ENCODE results near the gene CHRNB1.
"Not testable (repeated sequence)": the region's sequence is repeated elsewhere in the genome, so short reads cannot be mapped to it uniquely, and the experiment has no call there.

Gene CHRNB1

DNA sequence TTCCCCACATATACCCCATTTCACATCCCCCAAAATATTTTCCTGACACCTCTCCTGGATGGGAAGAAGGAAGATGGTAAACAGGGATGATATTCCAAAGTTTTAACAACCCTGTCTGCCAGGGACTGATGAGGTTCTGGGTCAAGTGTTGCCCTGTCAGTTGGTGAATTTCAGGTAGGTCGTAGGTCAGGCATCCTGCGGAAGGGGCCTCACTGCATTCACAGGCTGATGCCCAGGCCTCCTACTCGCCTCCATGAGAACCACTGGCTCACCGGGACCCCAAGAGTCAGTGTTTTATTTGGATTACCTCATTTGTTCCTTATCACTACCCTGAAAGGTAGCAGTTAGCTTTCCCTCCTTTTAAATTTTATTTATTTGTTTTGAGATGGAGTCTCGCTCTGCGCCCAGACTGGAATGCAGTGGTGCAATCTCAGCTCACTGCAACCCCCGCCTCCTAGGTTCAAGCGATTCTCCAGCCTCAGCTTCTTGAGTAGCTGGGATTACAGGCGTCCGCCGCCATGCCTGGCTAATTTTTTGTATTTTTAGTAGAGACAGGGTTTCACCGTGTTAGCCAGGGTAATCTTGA, 24.0 kb downstream of the CHRNB1 start:
- no peak for DNase-seq

DNA sequence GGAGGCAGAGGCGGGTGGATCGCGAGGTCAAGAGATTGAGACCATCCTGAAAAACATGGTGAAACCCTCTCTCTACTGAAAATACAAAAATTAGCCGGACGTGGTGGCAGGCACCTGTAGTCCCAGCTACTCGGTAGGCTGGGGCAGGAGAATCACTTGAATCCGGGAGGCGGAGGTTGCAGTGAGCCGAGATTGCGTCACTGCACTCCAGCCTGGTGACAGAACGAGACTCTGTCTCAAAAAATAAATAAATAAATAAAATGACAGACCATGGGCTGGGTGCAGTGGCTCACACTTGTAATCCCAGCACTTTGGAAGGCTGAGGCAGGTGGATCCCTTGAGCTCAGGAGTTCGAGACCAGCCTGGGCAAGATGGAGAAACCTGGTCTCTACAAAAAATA, 25.0 kb downstream of the CHRNB1 start:
- DNase-seq, result not testable (repeated sequence)

DNA sequence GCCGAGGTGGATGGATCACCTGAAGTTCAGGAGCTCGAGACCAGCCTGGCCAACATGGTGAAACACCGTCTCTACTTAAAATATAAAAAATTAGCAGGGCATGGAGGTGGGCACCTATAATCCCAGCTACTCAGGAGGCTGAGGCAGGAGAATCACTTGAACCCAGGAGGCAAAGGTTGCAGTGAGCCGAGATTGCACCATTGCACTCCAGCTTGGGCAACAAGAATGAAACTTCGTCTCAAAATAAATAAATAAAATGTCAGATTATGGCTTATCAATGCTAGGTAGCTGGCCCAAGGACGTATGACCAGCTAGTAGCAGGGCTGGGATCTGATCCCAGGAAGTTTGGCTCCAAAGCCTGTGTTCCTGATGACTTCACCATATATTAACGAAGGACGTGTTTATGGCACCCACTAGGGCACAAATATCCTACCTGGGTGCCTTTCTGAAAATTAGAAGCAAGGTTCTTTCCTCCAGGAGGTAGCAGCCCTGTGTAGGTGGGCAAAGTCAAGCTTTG, 25.7 kb downstream of the CHRNB1 start:
- not testable (repeated sequence) for DNase-seq

GRCh38 chr17:7471729-7472128, 26.9 kb downstream of the CHRNB1 start:
- DNase-seq, result no peak

DNA sequence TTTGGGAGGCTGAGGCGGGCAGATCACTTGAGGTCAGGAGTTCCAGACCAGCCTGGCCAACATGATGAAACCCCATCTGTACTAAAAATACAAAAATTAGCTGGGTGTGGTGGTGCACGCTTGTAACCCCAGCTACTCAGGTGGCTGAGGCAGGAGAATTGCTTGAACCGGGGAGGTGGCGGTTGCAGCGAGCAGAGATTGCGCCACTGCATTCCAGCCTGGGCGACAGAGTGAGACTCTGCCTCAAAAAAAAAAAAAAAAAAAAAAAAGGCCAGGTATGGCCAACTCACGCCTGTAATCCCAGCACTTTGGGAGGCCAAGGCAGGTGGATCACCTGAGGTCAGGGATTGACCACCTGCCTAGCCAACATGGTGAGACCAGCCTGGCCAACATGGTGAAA, 29.9 kb downstream of the CHRNB1 start:
- DNase-seq, result not testable (repeated sequence)

- no peak for DNase-seq
Measured at GRCh38 chr17:7475764-7476422, 31.0 kb downstream of the CHRNB1 start.

GRCh38 chr17:7476494-7476893, 31.6 kb downstream of the CHRNB1 start:
- peak; percentile 50 for DNase-seq

- no peak for DNase-seq
Measured at GRCh38 chr17:7476951-7477350, 32.1 kb downstream of the CHRNB1 start.

GRCh38 chr17:7477392-7478275, 32.8 kb downstream of the CHRNB1 start:
- no peak for DNase-seq

DNA sequence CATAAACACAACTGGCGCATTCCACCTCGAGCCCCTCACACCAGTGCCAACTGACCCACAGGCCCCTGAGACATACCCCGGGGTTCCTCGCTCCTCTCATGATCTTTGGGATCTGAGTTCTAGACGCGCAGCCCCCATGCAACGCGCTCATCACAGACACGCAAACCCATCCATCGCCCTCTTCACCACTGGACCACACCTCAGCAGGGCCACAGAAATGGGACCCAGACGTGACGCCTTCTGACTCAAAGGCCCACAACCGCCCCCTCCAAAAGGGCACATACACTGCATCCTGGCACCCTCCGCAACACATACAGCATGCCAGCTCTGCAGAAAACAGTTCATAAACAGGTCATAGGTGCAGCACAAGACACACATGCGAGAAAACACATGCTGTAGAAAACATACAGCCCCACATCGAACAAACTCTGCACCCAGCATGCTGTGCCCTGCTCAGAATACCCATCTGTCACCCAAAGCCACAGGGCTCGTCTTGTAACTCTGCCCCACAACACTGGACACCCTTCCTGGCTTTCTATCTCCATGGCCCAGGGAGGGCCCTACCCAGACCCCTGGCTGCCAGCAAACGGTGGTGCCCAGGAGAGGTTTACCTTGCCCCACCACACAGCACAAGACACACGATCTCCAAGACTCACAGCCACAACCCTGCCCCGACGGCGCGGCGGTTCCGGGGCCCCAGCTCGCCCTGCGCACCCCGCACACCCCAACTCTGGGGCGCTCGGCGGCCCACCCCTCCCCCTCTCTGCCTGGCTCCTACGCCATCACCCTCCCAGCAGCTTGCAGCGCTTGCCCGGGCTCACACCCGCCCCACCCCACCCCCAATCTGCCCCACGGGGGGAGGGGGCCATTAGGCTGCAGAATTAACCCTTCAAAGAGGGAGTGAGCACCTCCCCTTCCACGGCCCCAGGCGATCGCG, 33.7 kb downstream of the CHRNB1 start:
- peak; percentile 53 for DNase-seq

DNA sequence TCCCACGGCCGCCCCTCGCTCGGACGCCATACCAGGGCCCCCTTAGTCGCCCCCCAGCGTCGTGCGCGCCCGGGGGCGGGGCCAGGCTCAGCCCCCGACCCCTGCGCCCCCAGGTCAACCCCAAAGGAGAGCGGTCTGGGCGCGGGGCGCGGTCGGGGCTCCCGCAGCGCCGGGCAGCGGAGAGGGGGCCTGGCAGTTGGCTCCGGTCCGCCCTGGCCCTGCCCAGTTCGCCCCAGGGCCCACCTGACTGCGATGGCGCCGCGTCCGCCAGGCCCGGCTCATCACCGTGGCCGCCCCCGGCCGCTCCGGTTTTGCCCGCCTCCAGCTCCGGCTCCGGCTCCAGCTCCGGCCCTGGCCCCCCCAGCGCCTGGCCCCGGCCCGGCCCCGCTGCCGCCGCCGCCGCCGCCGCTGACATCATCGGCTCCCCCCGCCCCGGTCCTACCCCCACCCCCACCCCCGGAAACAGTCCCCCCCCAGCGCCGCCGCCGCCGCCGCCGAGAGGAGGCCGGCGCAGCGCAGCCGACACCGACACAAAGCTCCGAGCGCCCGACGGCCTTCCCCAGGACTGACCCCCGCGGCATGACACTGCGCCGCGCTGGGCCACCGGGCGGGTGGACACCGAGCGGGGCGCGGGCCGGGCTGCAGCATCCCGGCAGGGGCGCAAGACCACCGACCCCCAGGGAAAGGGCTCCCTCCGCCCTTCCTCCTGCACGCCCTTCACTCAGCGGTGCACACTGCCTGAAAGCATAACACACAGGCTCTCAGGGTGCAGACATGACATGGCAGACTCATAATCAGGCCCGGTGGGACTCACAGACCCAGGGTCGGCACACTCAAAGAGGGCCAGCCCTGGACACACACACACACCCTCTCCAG, 34.6 kb downstream of the CHRNB1 start, which contains the start of gene ZBTB4:
ZBTB4 (minus strand) TSS at position 419 of the 876 bp plus-strand sequence. CDS start 12,830 bp downstream, outside the sequence.
- peak; percentile 60 for DNase-seq

GRCh38 chr17:7480089-7480384, 35.2 kb downstream of the CHRNB1 start:
- no peak for DNase-seq

GRCh38 chr17:7481275-7481674, 36.4 kb downstream of the CHRNB1 start, which contains the start of gene SLC35G6:
Gene SLC35G6, plus strand, starts transcription at chr17:7481446. Its CDS starts 71 bp downstream, at chr17:7481517.
- DNase-seq, result not testable (repeated sequence)

DNA sequence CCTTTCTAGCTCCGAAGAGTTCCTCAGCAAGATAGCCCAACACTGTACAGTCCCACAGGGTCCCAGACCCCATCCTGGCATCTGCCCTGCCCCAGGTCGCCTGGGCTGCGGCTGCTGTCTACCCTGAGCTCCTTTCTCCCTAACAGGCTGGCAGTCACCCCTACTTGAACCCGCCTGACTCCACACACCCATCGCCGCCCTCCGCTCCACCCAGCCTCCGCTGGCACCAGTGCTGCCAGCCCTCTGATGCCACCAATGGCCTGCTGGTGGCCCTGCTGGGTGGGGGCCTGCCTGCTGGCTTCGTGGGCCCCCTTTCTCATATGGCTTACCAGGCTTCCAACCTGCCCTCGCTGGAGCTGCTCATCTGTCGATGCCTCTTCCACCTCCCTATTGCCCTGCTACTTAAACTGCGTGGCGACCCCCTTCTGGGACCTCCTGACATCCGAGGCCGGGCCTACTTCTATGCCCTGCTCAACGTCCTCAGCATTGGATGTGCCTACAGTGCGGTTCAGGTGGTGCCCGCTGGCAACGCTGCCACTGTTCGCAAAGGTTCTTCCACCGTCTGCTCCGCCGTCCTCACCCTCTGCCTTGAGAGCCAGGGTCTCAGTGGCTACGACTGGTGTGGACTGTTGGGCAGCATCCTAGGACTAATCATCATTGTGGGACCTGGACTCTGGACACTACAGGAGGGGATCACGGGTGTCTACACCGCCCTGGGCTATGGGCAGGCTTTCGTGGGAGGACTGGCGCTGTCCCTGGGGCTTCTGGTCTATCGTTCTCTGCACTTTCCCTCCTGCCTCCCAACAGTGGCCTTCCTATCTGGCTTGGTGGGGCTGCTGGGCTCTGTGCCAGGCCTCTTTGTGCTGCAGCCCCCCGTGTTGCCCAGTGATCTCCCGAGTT, 37.2 kb downstream of the CHRNB1 start:
- DNase-seq, result not testable (repeated sequence)

- not testable (repeated sequence) for DNase-seq
Measured at GRCh38 chr17:7482742-7483088, 37.9 kb downstream of the CHRNB1 start.

DNA sequence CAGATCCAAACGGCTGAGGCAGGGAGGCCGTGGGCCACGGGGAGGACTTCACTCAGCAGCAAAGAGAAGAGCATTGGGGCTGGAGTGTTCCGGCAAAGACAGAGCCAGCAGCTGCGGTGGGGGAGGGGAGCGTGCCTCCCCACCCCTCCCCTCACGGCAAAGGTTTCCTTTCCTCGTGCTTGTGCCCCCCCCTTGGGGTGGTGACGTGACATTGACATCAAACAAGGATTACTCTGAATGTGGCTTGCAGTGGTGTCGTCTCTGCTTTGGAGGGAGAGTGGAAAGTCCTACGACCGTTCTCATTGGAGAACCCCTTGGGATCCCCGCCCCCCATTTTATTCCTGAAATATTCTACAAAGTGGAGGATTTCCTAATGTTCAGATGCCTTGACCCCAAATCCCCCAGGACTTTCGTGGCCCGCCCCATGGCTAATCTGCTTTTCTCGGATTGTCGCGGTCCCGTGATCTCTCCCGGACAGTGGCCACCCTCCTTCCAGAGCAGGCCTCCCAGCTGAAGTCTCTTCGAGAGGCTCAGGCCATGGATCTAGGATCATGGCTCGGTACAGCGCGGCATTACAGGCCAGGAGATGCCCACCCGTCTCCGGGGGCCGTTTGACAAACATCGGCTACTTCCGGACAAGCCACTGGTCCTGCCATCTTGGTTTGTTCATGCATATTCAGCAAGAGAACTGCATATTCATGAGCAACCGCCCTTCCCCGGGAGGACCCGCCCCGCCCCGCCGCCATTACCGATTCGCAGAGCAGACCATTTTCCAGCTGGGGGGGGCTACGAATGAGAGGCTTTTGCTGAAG, 38.6 kb downstream of the CHRNB1 start:
- DNase-seq, result peak; percentile 73

DNA sequence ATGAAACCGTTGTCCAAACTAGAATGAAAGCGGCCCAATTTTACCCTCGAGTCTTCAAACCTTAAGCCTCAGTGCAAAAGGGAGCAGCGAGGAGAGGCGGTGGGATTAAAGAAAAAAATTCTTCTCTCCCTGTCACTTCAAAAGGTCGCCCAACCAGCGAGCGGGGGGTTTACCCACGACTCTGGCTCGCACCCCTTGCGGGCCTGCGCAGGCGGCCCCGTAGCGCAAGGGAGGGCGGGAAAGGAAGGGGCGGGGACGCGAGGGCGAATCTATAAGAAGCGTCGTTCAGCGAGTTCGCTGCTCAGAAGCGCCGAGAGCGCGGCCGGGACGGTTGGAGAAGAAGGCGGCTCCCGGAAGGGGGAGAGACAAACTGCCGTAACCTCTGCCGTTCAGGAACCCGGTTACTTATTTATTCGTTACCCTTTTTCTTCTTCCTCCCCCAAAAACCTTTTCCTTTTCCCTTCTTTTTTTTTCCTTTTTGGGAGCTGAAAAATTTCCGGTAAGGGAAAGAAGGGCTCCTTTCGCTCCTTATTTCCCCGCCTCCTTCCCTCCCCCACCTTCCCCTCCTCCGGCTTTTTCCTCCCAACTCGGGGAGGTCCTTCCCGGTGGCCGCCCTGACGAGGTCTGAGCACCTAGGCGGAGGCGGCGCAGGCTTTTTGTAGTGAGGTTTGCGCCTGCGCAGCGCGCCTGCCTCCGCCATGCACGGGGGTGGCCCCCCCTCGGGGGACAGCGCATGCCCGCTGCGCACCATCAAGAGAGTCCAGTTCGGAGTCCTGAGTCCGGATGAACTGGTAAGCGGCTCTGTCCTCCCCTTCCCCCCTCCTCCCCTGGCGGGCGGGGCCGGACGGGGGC, 39.4 kb downstream of the CHRNB1 start, which contains the start of gene POLR2A:
POLR2A (plus strand) TSS at position 300 of the 852 bp plus-strand sequence.
- DNase-seq, result peak; percentile 93

GRCh38 chr17:7484919-7485377, 40.1 kb downstream of the CHRNB1 start:
- no peak for DNase-seq
